Measurements from ENCODE around the gene NAA38.
"Not testable (repeated sequence)": the region's sequence is repeated elsewhere in the genome, so short reads cannot be mapped to it uniquely, and the experiment has no call there.

Gene NAA38

DNA sequence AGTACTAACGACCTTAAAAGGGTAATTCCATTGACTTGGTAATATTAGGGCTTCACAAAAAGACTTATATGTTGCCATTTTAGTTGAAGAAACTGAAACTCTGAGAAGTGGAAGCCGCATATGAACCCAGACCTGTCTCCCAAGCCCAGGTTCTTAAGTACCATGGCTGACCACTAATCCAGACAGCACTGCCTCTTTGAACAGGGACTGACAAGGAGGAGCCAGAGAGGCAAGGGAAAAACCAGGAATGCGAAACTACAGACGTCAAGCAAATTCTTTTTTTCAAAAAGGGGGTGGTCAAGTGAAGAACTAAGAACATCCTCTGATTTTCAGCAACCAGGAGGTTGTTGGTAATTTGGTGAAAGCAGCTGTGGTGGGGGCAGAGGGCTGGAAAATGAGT lies 15.7 kb upstream of the NAA38 start:
- Histone ChIP-seq H3F3A (ENCODE audit: insufficient read depth, low read length) (no peaks in the 10 kb centered on the region), H3K9me3 (ENCODE audit: low read length) (no peaks in the 10 kb centered on the region), H3K9ac (ENCODE audit: low read length) (no peak overlapping the region), H3K4me2 (ENCODE audit: low read length) (no peak overlapping the region), H3K27ac (ENCODE audit: low read depth, low read length, poor library complexity, severe bottlenecking) (no peak overlapping the region), H3K9me2 (ENCODE audit: low read depth, low read length) (no peaks in the 10 kb centered on the region), H3K4me1 (ENCODE audit: insufficient read depth, low read length, severe bottlenecking) (no peaks in the 10 kb centered on the region), H3K36me3 (ENCODE audit: insufficient read depth, low read length) (peaks cover 46% of the 10 kb centered on the region), H3K27me3 (ENCODE audit: insufficient read depth, low read length) (no peaks in the 10 kb centered on the region), H3K4me3 (ENCODE audit: low read depth, low read length, poor library complexity, severe bottlenecking) (no peak overlapping the region), H4K20me1 (ENCODE audit: insufficient read depth, low read length) (no peaks in the 10 kb centered on the region), H3K79me2 (ENCODE audit: insufficient read depth, low read length) (no peaks in the 10 kb centered on the region), H2AFZ (ENCODE audit: low read length) (no peak overlapping the region)
- TF ChIP-seq, protein P1, sequence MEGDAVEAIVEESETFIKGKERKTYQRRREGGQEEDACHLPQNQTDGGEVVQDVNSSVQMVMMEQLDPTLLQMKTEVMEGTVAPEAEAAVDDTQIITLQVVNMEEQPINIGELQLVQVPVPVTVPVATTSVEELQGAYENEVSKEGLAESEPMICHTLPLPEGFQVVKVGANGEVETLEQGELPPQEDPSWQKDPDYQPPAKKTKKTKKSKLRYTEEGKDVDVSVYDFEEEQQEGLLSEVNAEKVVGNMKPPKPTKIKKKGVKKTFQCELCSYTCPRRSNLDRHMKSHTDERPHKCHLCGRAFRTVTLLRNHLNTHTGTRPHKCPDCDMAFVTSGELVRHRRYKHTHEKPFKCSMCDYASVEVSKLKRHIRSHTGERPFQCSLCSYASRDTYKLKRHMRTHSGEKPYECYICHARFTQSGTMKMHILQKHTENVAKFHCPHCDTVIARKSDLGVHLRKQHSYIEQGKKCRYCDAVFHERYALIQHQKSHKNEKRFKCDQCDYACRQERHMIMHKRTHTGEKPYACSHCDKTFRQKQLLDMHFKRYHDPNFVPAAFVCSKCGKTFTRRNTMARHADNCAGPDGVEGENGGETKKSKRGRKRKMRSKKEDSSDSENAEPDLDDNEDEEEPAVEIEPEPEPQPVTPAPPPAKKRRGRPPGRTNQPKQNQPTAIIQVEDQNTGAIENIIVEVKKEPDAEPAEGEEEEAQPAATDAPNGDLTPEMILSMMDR (IDR thresholded peaks at IDR 0.05; ENCODE audit: low read length): no peak
- no peak for TF ChIP-seq EZH2 (IDR thresholded peaks at IDR 0.05; ENCODE audit: borderline replicate concordance, low read length)

DNA sequence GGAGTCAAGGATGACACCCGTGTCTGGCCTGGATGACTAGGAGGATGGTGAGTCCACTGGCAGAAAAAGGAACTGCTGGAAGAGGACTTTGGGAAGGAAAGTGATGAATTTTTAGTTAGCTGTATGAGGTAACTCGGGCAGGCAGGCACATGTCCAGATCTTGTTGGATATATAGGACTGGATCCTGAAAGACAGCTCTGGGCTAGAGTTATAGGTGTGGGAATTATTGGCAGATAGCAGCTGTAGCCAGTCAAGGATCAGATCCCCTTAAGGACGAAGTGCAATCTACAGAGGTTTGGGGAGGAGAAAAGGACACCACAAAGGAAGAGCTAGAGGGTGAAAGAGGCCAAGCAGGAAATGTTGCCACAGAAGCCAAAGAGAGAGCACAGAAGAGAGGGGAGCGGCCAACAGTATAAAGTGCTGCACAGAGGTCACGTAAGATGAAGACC lies 10.5 kb upstream of the NAA38 start:
- H3K27ac ChIP-seq (ENCODE audit: low read depth, low read length, poor library complexity, severe bottlenecking): no peak overlapping the region
- TF ChIP-seq EZH2 (IDR thresholded peaks at IDR 0.05; ENCODE audit: borderline replicate concordance, low read length): no peak
- TF ChIP-seq, protein P1 (IDR thresholded peaks at IDR 0.05; ENCODE audit: low read length): no peak
- no peak overlapping the region for H3K9ac ChIP-seq (ENCODE audit: low read length)
- H3K4me2 ChIP-seq (ENCODE audit: low read length): no peak overlapping the region
- H3K4me3 ChIP-seq (ENCODE audit: low read depth, low read length, poor library complexity, severe bottlenecking): no peak overlapping the region
- H3F3A ChIP-seq (ENCODE audit: insufficient read depth, low read length): no peaks in the 10 kb centered on the region
- H3K4me1 ChIP-seq (ENCODE audit: insufficient read depth, low read length, severe bottlenecking): peaks cover 5% of the 10 kb centered on the region
- H3K9me3 ChIP-seq (ENCODE audit: low read length): no peaks in the 10 kb centered on the region
- no peaks in the 10 kb centered on the region for H3K79me2 ChIP-seq (ENCODE audit: insufficient read depth, low read length)
- H3K36me3 ChIP-seq (ENCODE audit: insufficient read depth, low read length): peaks cover 44% of the 10 kb centered on the region
- no peaks in the 10 kb centered on the region for H4K20me1 ChIP-seq (ENCODE audit: insufficient read depth, low read length)
- H2AFZ ChIP-seq (ENCODE audit: low read length): no peak overlapping the region
- no peaks in the 10 kb centered on the region for H3K27me3 ChIP-seq (ENCODE audit: insufficient read depth, low read length)
- H3K9me2 ChIP-seq (ENCODE audit: low read depth, low read length): no peaks in the 10 kb centered on the region

DNA sequence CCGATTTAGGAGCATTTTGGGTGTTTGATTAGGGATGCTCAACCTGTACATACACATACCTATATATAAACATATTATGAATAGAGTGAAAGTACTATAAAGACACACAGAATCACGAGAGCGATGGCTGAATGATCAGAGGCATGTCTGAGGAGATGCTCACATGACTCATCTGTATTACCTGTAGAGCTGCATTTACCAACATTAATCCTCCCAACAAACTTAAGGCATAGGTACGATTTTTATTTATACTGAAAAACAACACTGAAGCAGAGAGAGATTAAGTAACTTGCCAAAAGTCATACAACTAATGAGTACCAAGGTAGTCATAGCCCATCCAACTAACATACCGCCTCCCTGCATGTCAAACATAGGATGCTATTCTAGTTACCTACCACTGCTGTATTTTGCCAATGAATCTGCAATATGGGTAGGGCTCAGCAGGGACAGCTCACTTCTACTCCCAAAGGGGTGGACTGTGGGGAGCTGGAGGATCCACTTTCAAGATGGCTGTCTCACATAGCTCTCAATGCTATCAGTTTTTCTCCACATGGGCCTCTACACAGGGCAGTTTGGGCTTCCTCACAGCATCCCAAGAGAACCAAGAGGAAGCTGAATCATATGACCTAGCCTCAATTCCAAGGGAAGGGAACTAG lies 7.8 kb upstream of the NAA38 start:
- no peaks in the 10 kb centered on the region for H3K9me2 ChIP-seq (ENCODE audit: low read depth, low read length)
- H3K27me3 ChIP-seq (ENCODE audit: insufficient read depth, low read length): no peaks in the 10 kb centered on the region
- H3K9ac ChIP-seq (ENCODE audit: low read length): no peak overlapping the region
- no peak overlapping the region for H3K4me3 ChIP-seq (ENCODE audit: low read depth, low read length, poor library complexity, severe bottlenecking)
- H3K4me1 ChIP-seq (ENCODE audit: insufficient read depth, low read length, severe bottlenecking): peaks cover 8% of the 10 kb centered on the region
- no peaks in the 10 kb centered on the region for H3K9me3 ChIP-seq (ENCODE audit: low read length)
- H3F3A ChIP-seq (ENCODE audit: insufficient read depth, low read length): no peaks in the 10 kb centered on the region
- no peak overlapping the region for H2AFZ ChIP-seq (ENCODE audit: low read length)
- no peak overlapping the region for H3K4me2 ChIP-seq (ENCODE audit: low read length)
- H3K27ac ChIP-seq (ENCODE audit: low read depth, low read length, poor library complexity, severe bottlenecking): no peak overlapping the region
- H3K79me2 ChIP-seq (ENCODE audit: insufficient read depth, low read length): no peaks in the 10 kb centered on the region
- TF ChIP-seq EZH2 (IDR thresholded peaks at IDR 0.05; ENCODE audit: borderline replicate concordance, low read length): no peak
- TF ChIP-seq, protein P1 (IDR thresholded peaks at IDR 0.05; ENCODE audit: low read length): no peak
- no peaks in the 10 kb centered on the region for H4K20me1 ChIP-seq (ENCODE audit: insufficient read depth, low read length)
- H3K36me3 ChIP-seq (ENCODE audit: insufficient read depth, low read length): peaks cover 55% of the 10 kb centered on the region

DNA sequence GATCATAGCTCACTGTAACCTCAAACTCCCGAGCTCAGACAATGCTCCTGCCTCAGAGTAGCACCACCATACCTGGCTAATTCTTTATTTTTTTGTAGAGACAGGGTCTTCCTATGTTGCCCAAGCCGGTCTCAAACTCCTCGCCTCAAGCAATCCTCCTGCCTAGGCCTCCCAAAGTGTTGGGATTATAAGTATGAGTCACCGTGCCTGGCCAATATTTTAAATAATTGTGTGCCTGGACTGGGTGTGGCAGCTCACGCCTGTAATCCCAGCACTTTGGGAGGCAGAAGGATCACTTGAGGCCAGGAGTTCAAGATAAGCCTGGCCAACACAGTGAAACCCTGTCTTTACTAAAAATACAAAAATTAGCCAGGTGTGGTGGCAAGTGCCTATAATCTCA lies 7.0 kb upstream of the NAA38 start:
- not testable (repeated sequence) for H3K4me2 ChIP-seq (ENCODE audit: low read length); H3K9me2 ChIP-seq (ENCODE audit: low read depth, low read length); H3F3A ChIP-seq (ENCODE audit: insufficient read depth, low read length); H3K9me3 ChIP-seq (ENCODE audit: low read length); H4K20me1 ChIP-seq (ENCODE audit: insufficient read depth, low read length); H3K4me3 ChIP-seq (ENCODE audit: low read depth, low read length, poor library complexity, severe bottlenecking); H2AFZ ChIP-seq (ENCODE audit: low read length); H3K27ac ChIP-seq (ENCODE audit: low read depth, low read length, poor library complexity, severe bottlenecking); H3K27me3 ChIP-seq (ENCODE audit: insufficient read depth, low read length); H3K9ac ChIP-seq (ENCODE audit: low read length); H3K79me2 ChIP-seq (ENCODE audit: insufficient read depth, low read length)
- Histone ChIP-seq H3K36me3 (ENCODE audit: insufficient read depth, low read length) (peaks cover 55% of the 10 kb centered on the region), H3K4me1 (ENCODE audit: insufficient read depth, low read length, severe bottlenecking) (peaks cover 12% of the 10 kb centered on the region)

All from OCI-LY1 (cell line).